K562 (cell line): ENCODE results near the gene P2RY11. TPM values are rescaled to one million over a fixed set of nuclear protein-coding genes. Genes with fewer than 3 reads are reported as not detected.

Experiments
- ARID2 ChIP-seq: fragments of 450-650 bp; IDR thresholded peaks from 2 replicates; pipeline ENCODE4 v1.6.1; 2017; ENCODE audit warnings: antibody characterized with exemption, mild to moderate bottlenecking
- BACH1 ChIP-seq: fragments of 200-800 bp; sonication (Bioruptor generic); IDR thresholded peaks from 2 replicates; pipeline ENCODE4 v1.6.1; 2016; ENCODE audit warnings: missing genetic modification characterization, missing compliant biosample characterization
- CCNT2 ChIP-seq: IDR thresholded peaks from 2 replicates; pipeline ENCODE4 v1.6.1; 2011; ENCODE audit warnings: borderline replicate concordance, low read depth, mild to moderate bottlenecking, moderate library complexity, mixed read lengths, low read length; ENCODE audit not compliant: insufficient read length; ENCODE audit errors: extremely low read depth
- COPS2 ChIP-seq: fragments of 450-650 bp; conservative IDR thresholded peaks from 2 replicates; pipeline ENCODE4 v1.6.1; 2016; ENCODE audit warnings: mild to moderate bottlenecking, moderate library complexity
- E2F6 ChIP-seq, 2 experiments: IDR thresholded peaks; 2 replicates each; pipeline ENCODE4 v1.6.1; 2011; ENCODE audit warnings: borderline replicate concordance in 1 of 2, control low read depth in 1 of 2, low read depth in 1 of 2, low read length in 1 of 2, mild to moderate bottlenecking in 1 of 2, mixed read lengths in 1 of 2, moderate library complexity in 1 of 2; ENCODE audit not compliant: insufficient read depth in 1 of 2, insufficient read length in 1 of 2, poor library complexity in 1 of 2, severe bottlenecking in 1 of 2; ENCODE audit errors: extremely low read depth in 1 of 2
- ELF1 ChIP-seq: fragments of 200-800 bp; sonication (Bioruptor generic); IDR thresholded peaks from 2 replicates; pipeline ENCODE4 v1.6.1; 2016; ENCODE audit warnings: missing genetic modification characterization, missing compliant biosample characterization
- EWSR1 ChIP-seq: fragments of 450-650 bp; IDR thresholded peaks from 2 replicates; pipeline ENCODE4 v1.6.1; 2018; ENCODE audit warnings: borderline replicate concordance, mild to moderate bottlenecking, low read depth, moderate library complexity; ENCODE audit not compliant: partially characterized antibody
- HDAC2 ChIP-seq: fragments of 450-650 bp; IDR thresholded peaks from 2 replicates; pipeline ENCODE4 v1.6.1; 2016; ENCODE audit warnings: mild to moderate bottlenecking
- HIVEP1 ChIP-seq: fragments of 250-450 bp; sonication (Bioruptor Pico); IDR thresholded peaks from 2 replicates; pipeline ENCODE4 v1.4.0; 2020; ENCODE audit warnings: mild to moderate bottlenecking
- HMG20B ChIP-seq: fragments of 250-450 bp; sonication (Bioruptor Pico); IDR thresholded peaks from 2 replicates; pipeline ENCODE4 v1.5.0; 2021; ENCODE audit warnings: mild to moderate bottlenecking
- HNRNPH1 ChIP-seq: fragments of 200-400 bp; formaldehyde crosslinking; optimal IDR thresholded peaks from 2 replicates; pipeline ENCODE3; 2017; ENCODE audit warnings: low read depth, mild to moderate bottlenecking, low read length, moderate library complexity
- MAZ ChIP-seq, 2 experiments: fragments of 450-650 bp in 1 of 2; sonication (generic) in 1 of 2; formaldehyde crosslinking; IDR thresholded peaks in 1 of 2; conservative IDR thresholded peaks in 1 of 2; 2 replicates each; pipeline versions ENCODE4 v1.4.0 to v1.5.0; 2020; ENCODE audit warnings: mild to moderate bottlenecking in 1 of 2, missing genetic modification reagents in 1 of 2
- NFE2 ChIP-seq: IDR thresholded peaks from 2 replicates; pipeline ENCODE4 v1.6.1; 2014; ENCODE audit warnings: antibody characterized with exemption, low read depth
- POLR2G ChIP-seq: fragments of 200-400 bp; formaldehyde crosslinking; IDR thresholded peaks from 2 replicates; pipeline ENCODE4 v1.6.1; 2017; ENCODE audit warnings: low read depth, mild to moderate bottlenecking, antibody characterized with exemption, low read length, moderate library complexity
- TEAD2 ChIP-seq: fragments of 450-650 bp; IDR thresholded peaks from 2 replicates; pipeline ENCODE4 v1.6.1; 2016; ENCODE audit warnings: missing genetic modification characterization, control low read depth, missing compliant biosample characterization
- USF1 ChIP-seq: sonication (generic); formaldehyde crosslinking; IDR thresholded peaks from 2 replicates; pipeline ENCODE4 v1.9.0; 2022; ENCODE audit warnings: mild to moderate bottlenecking, missing genetic modification reagents
- ZBTB26 ChIP-seq: fragments of 450-650 bp; formaldehyde crosslinking; IDR thresholded peaks from 2 replicates; pipeline ENCODE4 v1.4.0; 2022; ENCODE audit warnings: missing genetic modification characterization
- ZBTB7A ChIP-seq: IDR thresholded peaks from 2 replicates; pipeline ENCODE4 v1.6.1; 2011; ENCODE audit warnings: low read depth, mild to moderate bottlenecking, low read length, moderate library complexity, borderline replicate concordance; ENCODE audit not compliant: control insufficient read depth
- ZNF197 ChIP-seq: fragments of 200-800 bp; sonication (Bioruptor generic); IDR thresholded peaks from 2 replicates; pipeline ENCODE4 v1.6.1; 2016; ENCODE audit warnings: low read depth, missing genetic modification characterization, missing compliant biosample characterization
- ZNF311 ChIP-seq: fragments of 250-450 bp; sonication (Bioruptor Pico); IDR thresholded peaks from 2 replicates; pipeline ENCODE4 v1.4.0; 2020; ENCODE audit warnings: mild to moderate bottlenecking, moderate library complexity
- ZNF445 ChIP-seq: fragments of 250-450 bp; sonication (Bioruptor Pico); IDR thresholded peaks from 2 replicates; pipeline ENCODE4 v1.4.0; 2020; ENCODE audit warnings: low read depth, mild to moderate bottlenecking, moderate library complexity
- ZNF717 ChIP-seq: fragments of 250-450 bp; sonication (Bioruptor Pico); IDR thresholded peaks from 2 replicates; pipeline ENCODE4 v1.5.0; 2021
- ZNF76 ChIP-seq: fragments of 250-450 bp; sonication (Bioruptor Pico); IDR thresholded peaks from 2 replicates; pipeline ENCODE4 v1.4.0; 2020; ENCODE audit warnings: mild to moderate bottlenecking, moderate library complexity, borderline replicate concordance
- ZNF785 ChIP-seq: fragments of 250-450 bp; sonication (Bioruptor Pico); IDR thresholded peaks from 2 replicates; pipeline ENCODE4 v1.4.0; 2020; ENCODE audit warnings: mild to moderate bottlenecking
- ZZZ3 ChIP-seq: fragments of 450-650 bp; IDR thresholded peaks from 2 replicates; pipeline ENCODE4 v1.6.1; 2016; ENCODE audit warnings: antibody characterized with exemption, mild to moderate bottlenecking, moderate library complexity
- polyA plus RNA-seq, 8 experiments: library from polyadenylated mRNA; depleted of rRNA in 4 of 8; stranded (reverse) in 5 of 8; unstranded in 3 of 8; fragments of >200 nt; fragmentation: Nextera tagmentation in 2 of 8; fragmentation: Illumina TruSeq in 1 of 8; extraction: Ambion mirVana in 2 of 8; extraction: Trizol in 1 of 8; gene quantifications; 2 replicates each; pipeline versions ENCODE4 v1.2.1 to v1.2.3, GENCODE V29; 2011 to 2014; ENCODE audit warnings: inconsistent platforms in 1 of 8, missing spikeins in 1 of 8
- total RNA-seq, 7 experiments: library from RNA; depleted of rRNA in 6 of 7; stranded (reverse); fragments of >200 nt in 6 of 7; fragmentation: Illumina TruSeq in 2 of 7; extraction: Trizol in 2 of 7; gene quantifications; 2 replicates each; pipeline versions ENCODE4 v1.2.1 to v1.2.3, GENCODE V29; 2011 to 2021; ENCODE audit warnings: low replicate concordance in 1 of 7

The P2RY11 gene
- total and polyA plus RNA-seq, 9 of the 15 experiments (the other 6 are each of a cell fraction or from before 2014, with no cell fraction given) = 0.03 to 10.1 (median 1.5) TPM

GRCh38 chr19:10112895-10113591 lies 1.6 kb downstream of the P2RY11 start (continued):
- TF ChIP-seq POLR2G (peak; percentile 76), E2F6 (IDR thresholded peaks at IDR 0.05; ENCODE audit: borderline replicate concordance in 1 of 2, extremely low read depth in 1 of 2, insufficient read depth in 1 of 2, insufficient read length in 1 of 2, low read depth in 1 of 2, low read length in 1 of 2, poor library complexity in 1 of 2, severe bottlenecking in 1 of 2) (peak; percentile 47 to 87), ELF1 (no peak), ZZZ3 (no peak), HNRNPH1 (no peak), CCNT2 (peak; percentile 25), ZNF197 (CRISPR knock-in tag) (no peak), ZNF445 (CRISPR knock-in tag) (peak; percentile 65; the same call in 1 of the 2 replicates), COPS2 (no peak), ZBTB7A (peak; percentile 93), HIVEP1 (no peak), MAZ (CRISPR knock-in tag; conservative IDR thresholded peaks at IDR 0.05 in 1 of 2, IDR thresholded peaks at IDR 0.05 in 1 of 2) (peak; percentile 51 to 69; a peak in 3 of 4 replicates), ARID2 (no peak), ZNF717 (CRISPR knock-in tag) (0 out of 2 replicates have a peak, but pooled peaks have one; percentile 22), NFE2 (no peak), HDAC2 (no peak), ZNF311 (CRISPR knock-in tag) (no peak), ZNF785 (CRISPR knock-in tag) (no peak), TEAD2 (no peak), EWSR1 (peak; percentile 57), BACH1 (tag) (no peak), USF1 (no peak), ZBTB26 (CRISPR knock-in tag) (0 out of 2 replicates have a peak, but pooled peaks have one; percentile 43), HMG20B (CRISPR knock-in tag) (no peak), ZNF76 (CRISPR knock-in tag) (no peak)
